Esophagus muscularis mucosa (tissue), 4 donors: ENCODE data around the gene KRTAP2-4. TPM values are rescaled to one million over a fixed set of nuclear protein-coding genes. Genes with fewer than 3 reads are reported as not detected.
"Not testable (repeated sequence)": the region's sequence is repeated elsewhere in the genome, so short reads cannot be mapped to it uniquely, and the experiment has no call there.

Experiments
- DNase-seq: peaks from one replicate; pipeline ENCODE4 v3.0.0-alpha.2; 2017; ENCODE audit errors: extremely low spot score
- H3K27ac ChIP-seq, 4 donors: fragments of 200-600 bp; sonication (generic); replicated peaks in 1 of 4; 1 replicate in 3 of 4; 2 replicates in 1 of 4; pipeline ENCODE4 v1.5.1; 2016 to 2019; ENCODE audit warnings: mild to moderate bottlenecking in 1 of 4
- H3K27me3 ChIP-seq, 4 donors: fragments of 200-600 bp; sonication (generic); one replicate each; pipeline versions ENCODE4 v1.5.1 to v1.6.0; 2016 to 2019
- H3K36me3 ChIP-seq, 4 donors: fragments of 200-600 bp; sonication (generic); one replicate each; pipeline ENCODE4 v1.5.1; 2016 to 2019
- H3K4me1 ChIP-seq, 4 donors: fragments of 200-600 bp; sonication (generic); one replicate each; pipeline ENCODE4 v1.5.1; 2016 to 2019
- H3K4me3 ChIP-seq, 4 donors: fragments of 200-600 bp; sonication (generic); 1 replicate in 2 of 4; 2 replicates in 2 of 4; pipeline ENCODE4 v1.5.1; 2016 to 2019; ENCODE audit warnings: mild to moderate bottlenecking in 4 of 4, moderate library complexity in 1 of 4
- H3K9me3 ChIP-seq, 4 donors: fragments of 200-600 bp; sonication (generic); 1 replicate in 3 of 4; 2 replicates in 1 of 4; pipeline ENCODE4 v1.5.1; 2016 to 2019
- EP300 ChIP-seq: sonication (generic); formaldehyde crosslinking; IDR thresholded peaks from one replicate; pipeline ENCODE4 v1.6.1; 2017; ENCODE audit warnings: antibody characterized with exemption
- POLR2A ChIP-seq: fragments of 450-650 bp; IDR thresholded peaks from one replicate; pipeline ENCODE4 v1.6.1; 2017; ENCODE audit warnings: antibody characterized with exemption, moderate library complexity, mild to moderate bottlenecking, low read depth
- POLR2AphosphoS5 ChIP-seq, 2 donors: sonication (generic); formaldehyde crosslinking; IDR thresholded peaks; one replicate each; pipeline ENCODE4 v1.6.1; 2017; ENCODE audit warnings: antibody characterized with exemption in 2 of 2
- WGBS: methylation state at CpG from one replicate; pipeline ENCODE4 v1.1.5; 2018; 5-methylcytosine and 5-hydroxymethylcytosine counted together
- intact Hi-C: fragments of 100-400 bp; cut with DNase I; formaldehyde crosslinking; loops from one replicate; pipeline ENCODE4 v1.15.1; 2023
- total RNA-seq, 4 donors: library from RNA; depleted of rRNA; stranded (reverse); fragments of >200 nt; gene quantifications; one replicate each; pipeline versions ENCODE4 v1.1.0 to v1.2.1, GENCODE V29; 2016
- TF ChIP-seq, protein P1 (sequence below), 3 experiments: fragments of 200-600 bp in 2 of 3; fragments of 450-650 bp in 1 of 3; sonication (generic) in 2 of 3; IDR thresholded peaks; one replicate each; pipeline ENCODE4 v1.5.1; 2017 to 2019; ENCODE audit warnings: antibody characterized with exemption in 3 of 3, mild to moderate bottlenecking in 2 of 3, moderate library complexity in 1 of 3

KRTAP2-4 gene
- total RNA-seq, 4 donors from 2014 or later, result not detected

GRCh38 chr17:41037853-41038350 is 27.8 kb downstream of the KRTAP2-4 start:
- TF ChIP-seq, protein P1, sequence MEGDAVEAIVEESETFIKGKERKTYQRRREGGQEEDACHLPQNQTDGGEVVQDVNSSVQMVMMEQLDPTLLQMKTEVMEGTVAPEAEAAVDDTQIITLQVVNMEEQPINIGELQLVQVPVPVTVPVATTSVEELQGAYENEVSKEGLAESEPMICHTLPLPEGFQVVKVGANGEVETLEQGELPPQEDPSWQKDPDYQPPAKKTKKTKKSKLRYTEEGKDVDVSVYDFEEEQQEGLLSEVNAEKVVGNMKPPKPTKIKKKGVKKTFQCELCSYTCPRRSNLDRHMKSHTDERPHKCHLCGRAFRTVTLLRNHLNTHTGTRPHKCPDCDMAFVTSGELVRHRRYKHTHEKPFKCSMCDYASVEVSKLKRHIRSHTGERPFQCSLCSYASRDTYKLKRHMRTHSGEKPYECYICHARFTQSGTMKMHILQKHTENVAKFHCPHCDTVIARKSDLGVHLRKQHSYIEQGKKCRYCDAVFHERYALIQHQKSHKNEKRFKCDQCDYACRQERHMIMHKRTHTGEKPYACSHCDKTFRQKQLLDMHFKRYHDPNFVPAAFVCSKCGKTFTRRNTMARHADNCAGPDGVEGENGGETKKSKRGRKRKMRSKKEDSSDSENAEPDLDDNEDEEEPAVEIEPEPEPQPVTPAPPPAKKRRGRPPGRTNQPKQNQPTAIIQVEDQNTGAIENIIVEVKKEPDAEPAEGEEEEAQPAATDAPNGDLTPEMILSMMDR (IDR thresholded peaks at IDR 0.05), result no peak
- TF ChIP-seq EP300 (no peak), POLR2AphosphoS5 (IDR thresholded peaks at IDR 0.05) (no peak), POLR2A (no peak)
- WGBS, result 66% methylated on average over 2 of the region's 2 CpGs
- no peak for DNase-seq
- no peaks in the 10 kb centered on the region for H3K27me3 ChIP-seq
- H3K4me3 ChIP-seq, result no peak overlapping the region
- intact Hi-C loops, result no loop called here
- H3K4me1 ChIP-seq, result no peaks in the 10 kb centered on the region
- peaks cover 0 to 3% (median 0%) of the 10 kb centered on the region in 4 donors for H3K9me3 ChIP-seq
- no peak overlapping the region for H3K27ac ChIP-seq
- no peaks in the 10 kb centered on the region for H3K36me3 ChIP-seq

GRCh38 chr17:41034346-41034935 is 31.2 kb downstream of the KRTAP2-4 start, which contains the start of gene KRTAP1-3:
Gene KRTAP1-3 (minus strand): TSS chr17:41034874. CDS start chr17:41034821, 53 bp downstream.
- H3K36me3 ChIP-seq, H3K4me3 ChIP-seq, DNase-seq, H3K9me3 ChIP-seq, H3K27ac ChIP-seq, H3K27me3 ChIP-seq, intact Hi-C loops, H3K4me1 ChIP-seq: not testable (repeated sequence)
- 92% methylated on average over 4 of the region's 10 CpGs for WGBS

- Histone ChIP-seq H3K27me3 (peaks cover 0 to 12% (median 0%) of the 10 kb centered on the region in 4 donors), H3K36me3 (no peaks in the 10 kb centered on the region), H3K4me1 (no peaks in the 10 kb centered on the region), H3K27ac (no peak within 1 kb of the TSS), H3K4me3 (no peak within 1 kb of the TSS), H3K9me3 (no peaks in the 10 kb centered on the region)
- TF ChIP-seq POLR2AphosphoS5 (IDR thresholded peaks at IDR 0.05), result no peak
- no peak for DNase-seq
- WGBS, result 87% methylated on average over 4 of the region's 12 CpGs
- intact Hi-C loops, result no loop called here
Measured at GRCh38 chr17:41029633-41030245, 35.9 kb downstream of the KRTAP2-4 start, which contains the start of gene KRTAP1-4. Gene KRTAP1-4 (minus strand): TSS chr17:41030195. CDS start chr17:41030078, 117 bp downstream.

GRCh38 chr17:41026715-41027471 is 38.8 kb downstream of the KRTAP2-4 start, which contains the start of gene KRTAP1-5:
Gene KRTAP1-5 (minus strand): TSS chr17:41027208. CDS start chr17:41027155, 53 bp downstream.
- TF ChIP-seq POLR2AphosphoS5 (IDR thresholded peaks at IDR 0.05) (no peak), POLR2A (no peak), EP300 (no peak)
- TF ChIP-seq, protein P1 (IDR thresholded peaks at IDR 0.05), result no peak
- 65% methylated on average over 7 of the region's 9 CpGs for WGBS
- DNase-seq, result no peak
- intact Hi-C loops, result no loop called here
- Histone ChIP-seq H3K4me1 (no peaks in the 10 kb centered on the region), H3K27ac (no peak within 1 kb of the TSS), H3K36me3 (no peaks in the 10 kb centered on the region), H3K9me3 (no peaks in the 10 kb centered on the region), H3K4me3 (no peak within 1 kb of the TSS), H3K27me3 (peaks cover 0 to 12% (median 0%) of the 10 kb centered on the region in 4 donors)

GRCh38 chr17:41024697-41025096 is 41.0 kb downstream of the KRTAP2-4 start:
- H3K4me3 ChIP-seq, result no peak overlapping the region

More at GRCh38 chr17:41024697-41025096, 41.0 kb downstream of the KRTAP2-4 start:
- intact Hi-C loops, result no loop called here
- 81% methylated on average over 3 of the region's 3 CpGs for WGBS
- DNase-seq, result no peak
- peaks cover 0 to 10% (median 0%) of the 10 kb centered on the region in 4 donors for H3K27me3 ChIP-seq
- no peaks in the 10 kb centered on the region for H3K36me3 ChIP-seq
- TF ChIP-seq POLR2A (no peak), EP300 (no peak), POLR2AphosphoS5 (IDR thresholded peaks at IDR 0.05) (no peak)
- TF ChIP-seq, protein P1 (IDR thresholded peaks at IDR 0.05), result no peak
- H3K9me3 ChIP-seq, result no peaks in the 10 kb centered on the region
- H3K4me1 ChIP-seq, result no peaks in the 10 kb centered on the region
- no peak overlapping the region for H3K27ac ChIP-seq
